ENCODE results near the gene KRT83. TPM values are rescaled to one million over a fixed set of nuclear protein-coding genes. Genes with fewer than 3 reads are reported as not detected.

The KRT83 gene
- total and polyA plus RNA-seq, 4 donors = not detected

- TF ChIP-seq CTCF (IDR thresholded peaks at IDR 0.05; ENCODE audit: control extremely low read depth, extremely low read depth) = no peak
- Histone ChIP-seq H3K9ac (ENCODE audit: insufficient read depth in 1 of 2, low read length in 2 of 2) (no peak overlapping the region), H3K36me3 (ENCODE audit: control insufficient read depth in 4 of 4, insufficient read depth in 4 of 4, low read length in 4 of 4) (no peaks in the 10 kb centered on the region), H3K27me3 (ENCODE audit: control insufficient read depth in 3 of 3, insufficient read depth in 3 of 3, low read length in 2 of 3) (peaks cover 0 to 22% (median 4%) of the 10 kb centered on the region in 3 donors), H3K4me1 (ENCODE audit: control insufficient read depth in 5 of 5, insufficient read depth in 5 of 5, low read length in 5 of 5) (no peaks in the 10 kb centered on the region), H3K27ac (ENCODE audit: low read depth in 1 of 2, low read length in 1 of 2) (no peak overlapping the region), H3K4me3 (no peak overlapping the region), H3K9me3 (ENCODE audit: control insufficient read depth in 4 of 4, insufficient read depth in 3 of 4, low read length in 3 of 4) (no peaks in the 10 kb centered on the region)
- 80 to 85% methylated on average over 13 of the region's 13 CpGs for WGBS, 2 donors
- ATAC-seq (ENCODE audit: insufficient read depth, low FRiP score) (no peak), DNase-seq (no peak)
These were observed 6.7 kb downstream of the KRT83 start for GRCh38 chr12:52314511-52314910.

- H3K4me1 ChIP-seq (ENCODE audit: control insufficient read depth in 5 of 5, insufficient read depth in 5 of 5, low read length in 5 of 5) = peaks cover 0 to under 1% (median 0%) of the 10 kb centered on the region in 5 donors
- H3K36me3 ChIP-seq (ENCODE audit: control insufficient read depth in 4 of 4, insufficient read depth in 4 of 4, low read length in 4 of 4) = no peaks in the 10 kb centered on the region
- H3K9me3 ChIP-seq (ENCODE audit: control insufficient read depth in 4 of 4, insufficient read depth in 3 of 4, low read length in 3 of 4) = no peaks in the 10 kb centered on the region
- ATAC-seq (ENCODE audit: insufficient read depth, low FRiP score) (no peak), DNase-seq (no peak)
- no peak for TF ChIP-seq CTCF (IDR thresholded peaks at IDR 0.05; ENCODE audit: control extremely low read depth, extremely low read depth)
- H3K4me3 ChIP-seq = no peak overlapping the region
- no peak overlapping the region for H3K9ac ChIP-seq (ENCODE audit: insufficient read depth in 1 of 2, low read length in 2 of 2)
- 87% methylated on average over 9 of the region's 9 CpGs for WGBS, 2 donors
- peaks cover 0 to 27% (median 8%) of the 10 kb centered on the region in 3 donors for H3K27me3 ChIP-seq (ENCODE audit: control insufficient read depth in 3 of 3, insufficient read depth in 3 of 3, low read length in 2 of 3)
- no peak overlapping the region for H3K27ac ChIP-seq (ENCODE audit: low read depth in 1 of 2, low read length in 1 of 2)
These were observed 7.3 kb downstream of the KRT83 start for GRCh38 chr12:52313926-52314325.

GRCh38 chr12:52313461-52313860 lies 7.7 kb downstream of the KRT83 start:
- H3K36me3 ChIP-seq (ENCODE audit: control insufficient read depth in 4 of 4, insufficient read depth in 4 of 4, low read length in 4 of 4) = no peaks in the 10 kb centered on the region
- DNase-seq (no peak), ATAC-seq (ENCODE audit: insufficient read depth, low FRiP score) (no peak)

More at GRCh38 chr12:52313461-52313860, 7.7 kb downstream of the KRT83 start:
- peaks cover 0 to 31% (median 11%) of the 10 kb centered on the region in 3 donors for H3K27me3 ChIP-seq (ENCODE audit: control insufficient read depth in 3 of 3, insufficient read depth in 3 of 3, low read length in 2 of 3)
- WGBS, 2 donors = 58 to 83% methylated on average over 3 of the region's 3 CpGs
- no peak overlapping the region for H3K27ac ChIP-seq (ENCODE audit: low read depth in 1 of 2, low read length in 1 of 2)
- no peaks in the 10 kb centered on the region for H3K9me3 ChIP-seq (ENCODE audit: control insufficient read depth in 4 of 4, insufficient read depth in 3 of 4, low read length in 3 of 4)
- H3K4me3 ChIP-seq = no peak overlapping the region
- TF ChIP-seq CTCF (IDR thresholded peaks at IDR 0.05; ENCODE audit: control extremely low read depth, extremely low read depth) = no peak
- no peak overlapping the region for H3K9ac ChIP-seq (ENCODE audit: insufficient read depth in 1 of 2, low read length in 2 of 2)
- H3K4me1 ChIP-seq (ENCODE audit: control insufficient read depth in 5 of 5, insufficient read depth in 5 of 5, low read length in 5 of 5) = peaks cover 0 to 5% (median 0%) of the 10 kb centered on the region in 5 donors
